IPS DF 6.9 (cell line): ENCODE data around the gene FXYD3.
"Not testable (repeated sequence)": the region's sequence is repeated elsewhere in the genome, so short reads cannot be mapped to it uniquely, and the experiment has no call there.

Experiments used
- DNase-seq: peaks from one replicate; pipeline ENCODE4 v3.0.0-alpha.2; 2013; ENCODE audit warnings: low read depth, low spot score
- H3K27ac ChIP-seq: one replicate; pipeline ENCODE4 v1.5.1; 2013; ENCODE audit warnings: low read length, control low read depth
- H3K27me3 ChIP-seq: 2 replicates; pipeline ENCODE4 v1.6.1; 2013; ENCODE audit warnings: mild to moderate bottlenecking, low read length; ENCODE audit not compliant: control insufficient read depth, insufficient read depth
- H3K36me3 ChIP-seq: 2 replicates; pipeline ENCODE4 v1.6.1; 2013; ENCODE audit warnings: low read length; ENCODE audit not compliant: control insufficient read depth, insufficient read depth
- H3K4me1 ChIP-seq: 2 replicates; pipeline ENCODE4 v1.6.1; 2013; ENCODE audit warnings: low read length; ENCODE audit not compliant: control insufficient read depth, insufficient read depth
- H3K4me3 ChIP-seq: 2 replicates; pipeline ENCODE4 v1.5.1; 2013; ENCODE audit warnings: mild to moderate bottlenecking, low read length
- H3K9me3 ChIP-seq: 2 replicates; pipeline ENCODE4 v1.6.1; 2013; ENCODE audit warnings: low read length, inconsistent platforms; ENCODE audit not compliant: control insufficient read depth, insufficient read depth
- WGBS: extraction: QIAGEN DNeasy Blood & Tissue Kit; methylation state at CpG from one replicate; pipeline ENCODE4 v1.1.7; 2013; ENCODE audit warnings: mixed read lengths, missing lambda C conversion rate; ENCODE audit not compliant: insufficient read length, insufficient coverage; 5-methylcytosine and 5-hydroxymethylcytosine counted together

Gene FXYD3

GRCh38 chr19:35125270-35125717 is 9.7 kb downstream of the FXYD3 start:
- no peak for DNase-seq
- H3K4me3 ChIP-seq, result no peak overlapping the region
- H3K36me3 ChIP-seq, result no peaks in the 10 kb centered on the region
- no CpG with 5 or more reads among the region's 19 CpGs for WGBS
- H3K9me3 ChIP-seq, result no peaks in the 10 kb centered on the region
- 0 out of 2 replicates have a peak, but pooled peaks cover 2% of the 10 kb centered on the region for H3K4me1 ChIP-seq
- H3K27me3 ChIP-seq, result no peaks in the 10 kb centered on the region
- H3K27ac ChIP-seq, result no peak overlapping the region

- H3K27me3 ChIP-seq, result no peaks in the 10 kb centered on the region
- H3K4me1 ChIP-seq, result 0 out of 2 replicates have a peak, but pooled peaks cover 2% of the 10 kb centered on the region
- H3K9me3 ChIP-seq, result no peaks in the 10 kb centered on the region
- no CpG with 5 or more reads among the region's 35 CpGs for WGBS
- H3K27ac ChIP-seq, result no peak overlapping the region
- H3K4me3 ChIP-seq, result no peak overlapping the region
- no peak for DNase-seq
- no peaks in the 10 kb centered on the region for H3K36me3 ChIP-seq
These were observed 10.4 kb downstream of the FXYD3 start for GRCh38 chr19:35125749-35126623.

GRCh38 chr19:35126624-35126959 is 11.0 kb downstream of the FXYD3 start:
- H3K27me3 ChIP-seq, result no peaks in the 10 kb centered on the region
- no CpG with 5 or more reads among the region's 20 CpGs for WGBS
- no peak overlapping the region for H3K4me3 ChIP-seq
- no peak overlapping the region for H3K27ac ChIP-seq
- no peaks in the 10 kb centered on the region for H3K9me3 ChIP-seq
- no peak for DNase-seq
- H3K36me3 ChIP-seq, result no peaks in the 10 kb centered on the region
- H3K4me1 ChIP-seq, result 0 out of 2 replicates have a peak, but pooled peaks cover 2% of the 10 kb centered on the region

- no peak overlapping the region for H3K4me3 ChIP-seq
- H3K27me3 ChIP-seq, result no peaks in the 10 kb centered on the region
- no peaks in the 10 kb centered on the region for H3K36me3 ChIP-seq
- DNase-seq, result no peak
- no peaks in the 10 kb centered on the region for H3K9me3 ChIP-seq
- 0 out of 2 replicates have a peak, but pooled peaks cover 2% of the 10 kb centered on the region for H3K4me1 ChIP-seq
- no CpG with 5 or more reads among the region's 7 CpGs for WGBS
- no peak overlapping the region for H3K27ac ChIP-seq
These were observed 12.2 kb downstream of the FXYD3 start for GRCh38 chr19:35127871-35128270.

GRCh38 chr19:35128398-35129057 is 12.9 kb downstream of the FXYD3 start:
- Histone ChIP-seq H3K4me1 (no peaks in the 10 kb centered on the region), H3K27ac (no peak overlapping the region), H3K9me3 (no peaks in the 10 kb centered on the region), H3K36me3 (no peaks in the 10 kb centered on the region), H3K27me3 (no peaks in the 10 kb centered on the region), H3K4me3 (no peak overlapping the region)
- no CpG with 5 or more reads among the region's 9 CpGs for WGBS
- no peak for DNase-seq

- not testable (repeated sequence) for H3K27ac ChIP-seq, H3K4me3 ChIP-seq, H3K9me3 ChIP-seq, H3K27me3 ChIP-seq, H3K4me1 ChIP-seq, H3K36me3 ChIP-seq, DNase-seq
- WGBS, result no CpG with 5 or more reads among the region's 14 CpGs
These were observed 14.2 kb downstream of the FXYD3 start for GRCh38 chr19:35129724-35130274.

- H3K36me3 ChIP-seq, result no peaks in the 10 kb centered on the region
- no CpG with 5 or more reads among the region's 31 CpGs for WGBS
- no peaks in the 10 kb centered on the region for H3K4me1 ChIP-seq
- H3K4me3 ChIP-seq, result no peak overlapping the region
- DNase-seq, result no peak
- no peak overlapping the region for H3K27ac ChIP-seq
- H3K9me3 ChIP-seq, result no peaks in the 10 kb centered on the region
- H3K27me3 ChIP-seq, result no peaks in the 10 kb centered on the region
These were observed 15.4 kb downstream of the FXYD3 start for GRCh38 chr19:35130761-35131720.

GRCh38 chr19:35132254-35132653 is 16.6 kb downstream of the FXYD3 start:
- Histone ChIP-seq H3K27me3 (no peaks in the 10 kb centered on the region), H3K4me1 (no peaks in the 10 kb centered on the region), H3K4me3 (no peak overlapping the region), H3K36me3 (no peaks in the 10 kb centered on the region), H3K27ac (no peak overlapping the region), H3K9me3 (no peaks in the 10 kb centered on the region)
- no peak for DNase-seq

- H3K27ac ChIP-seq, result no peak overlapping the region
- H3K27me3 ChIP-seq, result no peaks in the 10 kb centered on the region
- DNase-seq, result no peak
- H3K4me1 ChIP-seq, result peaks cover under 1% of the 10 kb centered on the region; the same call in 1 of the 2 replicates
- WGBS, result no CpG with 5 or more reads among the region's 11 CpGs
- no peaks in the 10 kb centered on the region for H3K36me3 ChIP-seq
- H3K9me3 ChIP-seq, result no peaks in the 10 kb centered on the region
- no peak overlapping the region for H3K4me3 ChIP-seq
These were observed 18.2 kb downstream of the FXYD3 start for GRCh38 chr19:35133826-35134225.
